ENCODE results near the gene IFNL4. TPM values are rescaled to one million over a fixed set of nuclear protein-coding genes. Genes with fewer than 3 reads are reported as not detected.

IFNL4 gene
- total and polyA plus RNA-seq, 8 donors, result 0.09 TPM; not detected in 7

- WGBS, 2 donors, result 12 to 25% methylated on average over 7 of the region's 7 CpGs
- H3K27me3 ChIP-seq, result no peaks in the 10 kb centered on the region
- no peaks in the 10 kb centered on the region for H3K36me3 ChIP-seq
- intact Hi-C loops (cut with DNase I), result no loop called here
- peak in 3 of 4 donors; percentile 10 to 17 (median 11) for ATAC-seq
- no peaks in the 10 kb centered on the region for H3K9me3 ChIP-seq
- H3K27ac ChIP-seq, result peak overlapping the region in 3 of 4 donors; percentile 22 to 73 (median 62)
- no peak overlapping the region for H3K4me3 ChIP-seq
- FAIRE-seq, result no peak
- H3K4me1 ChIP-seq, result peaks cover 8 to 17% (median 9%) of the 10 kb centered on the region in 3 donors
- TF ChIP-seq CTCF (IDR thresholded peaks at IDR 0.05), result no peak
- DNase-seq, result peak in 2 of 6 donors; percentile 8 to 41
Observed at GRCh38 chr19:39209196-39209595, 39.5 kb downstream of the IFNL4 start.

- Histone ChIP-seq H3K9me3 (no peaks in the 10 kb centered on the region), H3K4me3 (no peak overlapping the region), H3K4me1 (peaks cover 8 to 17% (median 9%) of the 10 kb centered on the region in 3 donors), H3K27me3 (no peaks in the 10 kb centered on the region), H3K36me3 (no peaks in the 10 kb centered on the region), H3K27ac (peak overlapping the region; percentile 22 to 73 (median 48))
- ATAC-seq (peak in 3 of 4 donors; percentile 3 to 24 (median 4)), DNase-seq (peak in 4 of 6 donors; percentile 37 to 73 (median 64)), FAIRE-seq (no peak)
- WGBS, 2 donors, result 34 to 46% methylated on average over 9 of the region's 9 CpGs
- intact Hi-C loops (cut with DNase I), result no loop called here
- no peak for TF ChIP-seq CTCF (IDR thresholded peaks at IDR 0.05)
Observed at GRCh38 chr19:39208175-39208795, 40.4 kb downstream of the IFNL4 start.

GRCh38 chr19:39207293-39207836, 41.3 kb downstream of the IFNL4 start:
- WGBS, 2 donors, result 44 to 56% methylated on average over 6 of the region's 6 CpGs
- intact Hi-C loops (cut with DNase I), result no loop called here
- ATAC-seq, result no peak
- no peaks in the 10 kb centered on the region for H3K9me3 ChIP-seq
- H3K4me1 ChIP-seq, result peaks cover 8 to 17% (median 9%) of the 10 kb centered on the region in 3 donors
- TF ChIP-seq CTCF (IDR thresholded peaks at IDR 0.05), result no peak
- FAIRE-seq, result no peak
- no peak overlapping the region for H3K4me3 ChIP-seq
- H3K27ac ChIP-seq, result peak overlapping the region in 2 of 4 donors; percentile 62 to 73
- DNase-seq, result peak in 1 of 6 donors; percentile 2
- no peaks in the 10 kb centered on the region for H3K36me3 ChIP-seq
- no peaks in the 10 kb centered on the region for H3K27me3 ChIP-seq

GRCh38 chr19:39206122-39206521, 42.5 kb downstream of the IFNL4 start:
- FAIRE-seq, result no peak
- H3K4me1 ChIP-seq, result peaks cover 8 to 17% (median 9%) of the 10 kb centered on the region in 3 donors
- TF ChIP-seq CTCF (IDR thresholded peaks at IDR 0.05), result no peak
- WGBS, 2 donors, result 74% methylated on average over 6 of the region's 6 CpGs
- DNase-seq, result peak in 1 of 6 donors; percentile 15
- no peak overlapping the region for H3K4me3 ChIP-seq
- H3K36me3 ChIP-seq, result no peaks in the 10 kb centered on the region
- no peaks in the 10 kb centered on the region for H3K27me3 ChIP-seq
- no peak for ATAC-seq
- H3K9me3 ChIP-seq, result no peaks in the 10 kb centered on the region
- H3K27ac ChIP-seq, result no peak overlapping the region
- intact Hi-C loops (cut with DNase I), result no loop called here

GRCh38 chr19:39205449-39205764, 43.2 kb downstream of the IFNL4 start:
- no peak for TF ChIP-seq CTCF (IDR thresholded peaks at IDR 0.05)
- intact Hi-C loops (cut with DNase I), result no loop called here
- FAIRE-seq (no peak), DNase-seq (no peak), ATAC-seq (no peak)
- Histone ChIP-seq H3K4me1 (peaks cover 8 to 17% (median 9%) of the 10 kb centered on the region in 3 donors), H3K27ac (peak overlapping the region in 2 of 4 donors; percentile 41 to 60), H3K36me3 (no peaks in the 10 kb centered on the region), H3K9me3 (no peaks in the 10 kb centered on the region), H3K4me3 (no peak overlapping the region), H3K27me3 (no peaks in the 10 kb centered on the region)
- WGBS, 2 donors, result 49 to 53% methylated on average over 3 of the region's 3 CpGs
